NCI-H524 (cell line): ENCODE measurements around the gene ATRX.

Experiments
- DNase-seq, 2 experiments: peaks; one replicate each; lab custom pipeline; 2025; lab: John Stamatoyannopoulos, UW

Gene ATRX

DNA sequence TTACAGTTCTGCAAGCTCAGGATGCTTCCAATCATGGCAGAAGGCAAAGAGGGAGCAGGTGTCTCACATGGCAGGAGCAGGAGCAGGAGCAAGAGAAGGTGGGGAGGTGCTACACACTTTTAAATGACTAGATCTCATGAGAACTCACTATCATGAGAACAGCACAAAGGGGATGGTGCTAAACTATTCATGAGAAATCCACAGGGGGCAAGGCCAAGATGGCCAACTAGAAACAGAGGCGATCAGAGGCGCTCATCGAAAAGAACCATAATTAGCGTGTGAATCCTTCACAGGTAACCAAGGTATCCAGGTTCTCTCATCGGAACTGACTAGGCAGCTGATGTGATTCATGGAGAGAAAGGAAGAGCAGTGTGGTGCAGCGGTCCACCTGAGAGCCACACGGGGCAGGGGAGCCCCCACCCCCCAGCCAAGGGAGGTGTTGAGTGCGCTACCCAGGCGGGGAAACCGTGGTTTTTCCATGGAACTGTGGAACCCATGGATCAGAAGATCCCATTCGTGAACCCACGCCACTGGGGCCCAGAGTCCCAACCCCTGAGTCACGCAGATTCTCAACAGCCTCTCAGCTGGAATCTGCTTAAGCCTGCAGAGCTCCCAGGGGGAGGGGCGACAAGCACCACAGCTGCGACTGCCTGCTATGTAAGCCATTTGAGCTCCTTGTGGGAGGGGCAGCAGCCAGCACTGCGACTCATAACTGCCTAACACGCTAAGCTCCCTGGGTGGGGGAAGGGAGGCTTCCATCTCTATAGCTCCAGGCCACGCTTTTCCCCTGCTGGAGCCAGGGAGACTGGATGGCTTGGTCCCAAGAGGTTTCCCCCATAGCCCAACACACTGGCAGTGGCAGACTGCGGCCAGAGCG lies 292.1 kb downstream of the ATRX start:
- peak; percentile 91 to 96 for DNase-seq

DNA sequence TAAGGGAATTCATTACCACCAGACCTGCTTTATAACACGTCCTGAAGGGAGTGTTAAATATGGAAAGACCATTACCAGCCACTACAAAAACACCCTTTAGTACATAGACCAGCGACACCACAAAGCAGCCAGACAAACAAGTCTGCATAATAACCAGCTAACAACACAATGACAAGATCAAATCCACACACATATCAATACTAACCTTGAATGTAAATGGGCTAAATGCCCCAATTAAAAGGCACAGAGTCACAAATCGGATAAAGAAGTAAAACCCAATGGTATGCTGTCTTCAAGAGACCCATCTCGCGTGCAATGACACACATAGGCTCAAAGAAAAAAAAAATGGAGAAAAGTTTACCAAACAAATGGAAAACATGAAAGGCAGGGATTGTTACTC lies 302.0 kb downstream of the ATRX start:
- DNase-seq, result no peak

DNA sequence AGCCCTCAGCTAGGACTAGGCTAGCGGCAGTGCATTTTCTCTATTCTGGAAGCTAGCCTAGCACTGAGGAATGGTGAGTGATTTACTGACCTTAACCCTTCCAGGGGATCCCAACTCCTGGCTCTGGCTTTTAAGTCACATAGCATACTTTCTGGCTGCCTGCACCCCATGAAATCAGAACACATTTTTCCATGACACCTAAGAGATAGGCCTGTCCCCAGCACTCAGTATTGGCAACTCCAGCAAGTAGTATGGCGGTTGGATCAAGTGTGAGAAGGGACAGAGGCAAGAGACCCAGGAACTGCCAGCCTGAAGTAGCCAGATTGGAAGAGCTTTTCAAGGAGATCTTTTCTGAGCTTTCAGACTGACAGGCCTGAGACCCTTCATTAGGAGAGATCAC lies 330.6 kb downstream of the ATRX start:
- no peak for DNase-seq
